HepG2 (cell line): ENCODE measurements around the gene TMEM127. TPM values are rescaled to one million over a fixed set of nuclear protein-coding genes. Genes with fewer than 3 reads are reported as not detected.

Source experiments
- AFF4 ChIP-seq: sonication (generic); formaldehyde crosslinking; IDR thresholded peaks from 2 replicates; pipeline ENCODE4 v1.4.0; 2020; ENCODE audit warnings: missing genetic modification reagents
- FOXO1 ChIP-seq: sonication (generic); formaldehyde crosslinking; IDR thresholded peaks from 2 replicates; pipeline ENCODE4 v1.4.0; 2020; ENCODE audit warnings: missing genetic modification reagents
- ISL2 ChIP-seq: sonication (generic); formaldehyde crosslinking; IDR thresholded peaks from 2 replicates; pipeline ENCODE4 v1.5.0; 2020; ENCODE audit warnings: missing genetic modification reagents
- MXD3 ChIP-seq: IDR thresholded peaks from 2 replicates; pipeline ENCODE4 v1.6.1; 2016; ENCODE audit warnings: mild to moderate bottlenecking, missing biosample characterization, missing genetic modification reagents
- MXD4 ChIP-seq: IDR thresholded peaks from 2 replicates; pipeline ENCODE4 v1.6.1; 2016; ENCODE audit warnings: mild to moderate bottlenecking, missing biosample characterization, missing genetic modification reagents
- NFE2L2 ChIP-seq: fragments of 150-350 bp; IDR thresholded peaks from 2 replicates; pipeline ENCODE4 v1.6.1; 2014; ENCODE audit warnings: low read length
- U2AF1 ChIP-seq: fragments of 200-400 bp; formaldehyde crosslinking; optimal IDR thresholded peaks from 2 replicates; pipeline ENCODE3; 2017; ENCODE audit warnings: mild to moderate bottlenecking, low read depth, low read length
- YY1 ChIP-seq: IDR thresholded peaks from 2 replicates; pipeline ENCODE4 v1.6.1; 2011; ENCODE audit warnings: low read length, low read depth, moderate library complexity, mild to moderate bottlenecking; ENCODE audit not compliant: insufficient read depth, insufficient replicate concordance
- ZNF530 ChIP-seq: sonication (generic); formaldehyde crosslinking; IDR thresholded peaks from 2 replicates; pipeline ENCODE4 v1.5.0; 2020; ENCODE audit warnings: low read depth, mild to moderate bottlenecking, missing genetic modification reagents
- polyA plus RNA-seq, 8 experiments: library from polyadenylated mRNA; depleted of rRNA in 3 of 8; stranded (reverse) in 7 of 8; unstranded in 1 of 8; fragments of >200 nt; fragmentation: Illumina TruSeq in 4 of 8; extraction: Trizol in 4 of 8; gene quantifications; 2 replicates each; pipeline versions ENCODE4 v1.2.1 to v1.2.3, GENCODE V29; 2011 to 2016; ENCODE audit warnings: low read depth in 4 of 8, missing spikeins in 1 of 8, mixed read lengths in 1 of 8; ENCODE audit not compliant: insufficient read depth in 1 of 8
- total RNA-seq, 5 experiments: library from RNA; depleted of rRNA; stranded (reverse); fragments of >200 nt; fragmentation: Illumina TruSeq; extraction: Trizol; gene quantifications; 2 replicates each; pipeline ENCODE4 v1.2.3, GENCODE V29; 2016; ENCODE audit warnings: low read depth in 1 of 5
- TF ChIP-seq, protein P1 (sequence below): sonication (generic); formaldehyde crosslinking; conservative IDR thresholded peaks from 2 replicates; pipeline ENCODE4 v1.8.0; 2022; ENCODE audit warnings: low read depth, missing genetic modification reagents
- TF ChIP-seq, protein P2 (sequence below): sonication (generic); formaldehyde crosslinking; IDR thresholded peaks from 2 replicates; pipeline ENCODE4 v1.5.0; 2020; ENCODE audit warnings: mild to moderate bottlenecking, missing genetic modification reagents, borderline replicate concordance
- TF ChIP-seq, protein P3 (sequence below): sonication (generic); formaldehyde crosslinking; IDR thresholded peaks from 2 replicates; pipeline ENCODE4 v1.8.0; 2022; ENCODE audit warnings: mild to moderate bottlenecking, missing genetic modification reagents, borderline replicate concordance

Gene TMEM127
- total and polyA plus RNA-seq, 2 of the 13 experiments (the other 11 are each of a cell fraction or from before 2014, with no cell fraction given): 21.5 to 33.9 TPM

DNA sequence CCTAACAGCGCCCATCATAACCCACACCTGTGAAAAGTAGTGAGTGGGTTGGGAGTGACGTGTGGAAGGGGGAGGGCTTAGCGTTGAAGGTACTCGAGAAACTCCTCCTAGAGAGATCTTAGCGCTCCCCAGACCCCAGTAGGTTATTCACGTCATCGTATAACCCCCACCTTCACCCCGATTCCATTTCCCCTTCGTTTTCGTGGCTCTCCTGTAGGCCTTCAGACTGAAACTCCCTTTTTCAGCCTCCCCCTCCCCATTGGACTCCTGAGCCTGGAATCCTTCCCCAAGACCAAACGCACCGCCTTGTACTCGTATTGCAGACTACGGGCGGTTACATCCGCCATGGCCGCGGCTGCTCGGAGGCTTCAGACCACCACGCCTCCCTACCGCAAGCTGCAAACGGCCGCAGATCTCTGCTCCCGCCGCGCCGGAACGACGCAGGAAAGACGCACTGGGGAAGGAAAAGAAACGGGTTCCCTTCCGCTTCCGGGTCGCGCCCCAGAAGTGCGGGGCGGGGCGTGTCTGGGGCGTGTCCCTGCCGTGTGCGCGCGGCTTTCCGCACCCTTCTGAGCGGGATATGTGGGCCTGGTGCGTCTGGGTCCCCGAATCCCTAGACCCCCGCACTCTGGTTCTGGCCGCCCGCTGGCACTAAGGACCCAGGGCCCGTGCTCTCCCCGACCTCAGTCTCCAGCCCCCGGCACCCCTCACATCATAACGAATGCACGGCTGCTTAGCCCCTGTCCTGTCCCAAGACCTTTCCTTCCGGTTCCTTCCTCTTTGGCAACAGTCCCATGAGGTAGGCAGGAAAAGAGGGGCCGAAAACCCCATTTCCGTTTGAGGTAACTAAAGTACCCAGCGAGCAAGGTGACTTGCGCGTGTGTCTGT, 39.5 kb upstream of the TMEM127 start, which contains the start of gene SNRNP200 (continued):
- TF ChIP-seq MXD4 (CRISPR knock-in tag): peak; percentile 89
- TF ChIP-seq FOXO1 (CRISPR knock-in tag): peak; percentile 71
- TF ChIP-seq, protein P1, sequence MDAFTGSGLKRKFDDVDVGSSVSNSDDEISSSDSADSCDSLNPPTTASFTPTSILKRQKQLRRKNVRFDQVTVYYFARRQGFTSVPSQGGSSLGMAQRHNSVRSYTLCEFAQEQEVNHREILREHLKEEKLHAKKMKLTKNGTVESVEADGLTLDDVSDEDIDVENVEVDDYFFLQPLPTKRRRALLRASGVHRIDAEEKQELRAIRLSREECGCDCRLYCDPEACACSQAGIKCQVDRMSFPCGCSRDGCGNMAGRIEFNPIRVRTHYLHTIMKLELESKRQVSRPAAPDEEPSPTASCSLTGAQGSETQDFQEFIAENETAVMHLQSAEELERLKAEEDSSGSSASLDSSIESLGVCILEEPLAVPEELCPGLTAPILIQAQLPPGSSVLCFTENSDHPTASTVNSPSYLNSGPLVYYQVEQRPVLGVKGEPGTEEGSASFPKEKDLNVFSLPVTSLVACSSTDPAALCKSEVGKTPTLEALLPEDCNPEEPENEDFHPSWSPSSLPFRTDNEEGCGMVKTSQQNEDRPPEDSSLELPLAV (CRISPR knock-in tag): no peak
- TF ChIP-seq U2AF1: no peak
- TF ChIP-seq, protein P2, sequence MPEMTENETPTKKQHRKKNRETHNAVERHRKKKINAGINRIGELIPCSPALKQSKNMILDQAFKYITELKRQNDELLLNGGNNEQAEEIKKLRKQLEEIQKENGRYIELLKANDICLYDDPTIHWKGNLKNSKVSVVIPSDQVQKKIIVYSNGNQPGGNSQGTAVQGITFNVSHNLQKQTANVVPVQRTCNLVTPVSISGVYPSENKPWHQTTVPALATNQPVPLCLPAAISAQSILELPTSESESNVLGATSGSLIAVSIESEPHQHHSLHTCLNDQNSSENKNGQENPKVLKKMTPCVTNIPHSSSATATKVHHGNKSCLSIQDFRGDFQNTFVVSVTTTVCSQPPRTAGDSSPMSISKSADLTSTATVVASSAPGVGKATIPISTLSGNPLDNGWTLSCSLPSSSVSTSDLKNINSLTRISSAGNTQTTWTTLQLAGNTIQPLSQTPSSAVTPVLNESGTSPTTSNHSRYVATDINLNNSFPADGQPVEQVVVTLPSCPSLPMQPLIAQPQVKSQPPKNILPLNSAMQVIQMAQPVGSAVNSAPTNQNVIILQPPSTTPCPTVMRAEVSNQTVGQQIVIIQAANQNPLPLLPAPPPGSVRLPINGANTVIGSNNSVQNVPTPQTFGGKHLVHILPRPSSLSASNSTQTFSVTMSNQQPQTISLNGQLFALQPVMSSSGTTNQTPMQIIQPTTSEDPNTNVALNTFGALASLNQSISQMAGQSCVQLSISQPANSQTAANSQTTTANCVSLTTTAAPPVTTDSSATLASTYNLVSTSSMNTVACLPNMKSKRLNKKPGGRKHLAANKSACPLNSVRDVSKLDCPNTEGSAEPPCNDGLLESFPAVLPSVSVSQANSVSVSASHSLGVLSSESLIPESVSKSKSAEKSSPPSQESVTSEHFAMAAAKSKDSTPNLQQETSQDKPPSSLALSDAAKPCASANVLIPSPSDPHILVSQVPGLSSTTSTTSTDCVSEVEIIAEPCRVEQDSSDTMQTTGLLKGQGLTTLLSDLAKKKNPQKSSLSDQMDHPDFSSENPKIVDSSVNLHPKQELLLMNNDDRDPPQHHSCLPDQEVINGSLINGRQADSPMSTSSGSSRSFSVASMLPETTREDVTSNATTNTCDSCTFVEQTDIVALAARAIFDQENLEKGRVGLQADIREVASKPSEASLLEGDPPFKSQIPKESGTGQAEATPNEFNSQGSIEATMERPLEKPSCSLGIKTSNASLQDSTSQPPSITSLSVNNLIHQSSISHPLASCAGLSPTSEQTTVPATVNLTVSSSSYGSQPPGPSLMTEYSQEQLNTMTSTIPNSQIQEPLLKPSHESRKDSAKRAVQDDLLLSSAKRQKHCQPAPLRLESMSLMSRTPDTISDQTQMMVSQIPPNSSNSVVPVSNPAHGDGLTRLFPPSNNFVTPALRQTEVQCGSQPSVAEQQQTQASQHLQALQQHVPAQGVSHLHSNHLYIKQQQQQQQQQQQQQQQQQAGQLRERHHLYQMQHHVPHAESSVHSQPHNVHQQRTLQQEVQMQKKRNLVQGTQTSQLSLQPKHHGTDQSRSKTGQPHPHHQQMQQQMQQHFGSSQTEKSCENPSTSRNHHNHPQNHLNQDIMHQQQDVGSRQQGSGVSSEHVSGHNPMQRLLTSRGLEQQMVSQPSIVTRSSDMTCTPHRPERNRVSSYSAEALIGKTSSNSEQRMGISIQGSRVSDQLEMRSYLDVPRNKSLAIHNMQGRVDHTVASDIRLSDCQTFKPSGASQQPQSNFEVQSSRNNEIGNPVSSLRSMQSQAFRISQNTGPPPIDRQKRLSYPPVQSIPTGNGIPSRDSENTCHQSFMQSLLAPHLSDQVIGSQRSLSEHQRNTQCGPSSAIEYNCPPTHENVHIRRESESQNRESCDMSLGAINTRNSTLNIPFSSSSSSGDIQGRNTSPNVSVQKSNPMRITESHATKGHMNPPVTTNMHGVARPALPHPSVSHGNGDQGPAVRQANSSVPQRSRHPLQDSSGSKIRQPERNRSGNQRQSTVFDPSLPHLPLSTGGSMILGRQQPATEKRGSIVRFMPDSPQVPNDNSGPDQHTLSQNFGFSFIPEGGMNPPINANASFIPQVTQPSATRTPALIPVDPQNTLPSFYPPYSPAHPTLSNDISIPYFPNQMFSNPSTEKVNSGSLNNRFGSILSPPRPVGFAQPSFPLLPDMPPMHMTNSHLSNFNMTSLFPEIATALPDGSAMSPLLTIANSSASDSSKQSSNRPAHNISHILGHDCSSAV (CRISPR knock-in tag): 0 out of 2 replicates have a peak, but pooled peaks have one; percentile 82
- peak; percentile 74 for TF ChIP-seq ISL2 (CRISPR knock-in tag)
- no peak for TF ChIP-seq ZNF530
- peak; percentile 84 for TF ChIP-seq MXD3 (CRISPR knock-in tag)
- TF ChIP-seq NFE2L2: no peak
- TF ChIP-seq AFF4 (CRISPR knock-in tag): no peak
- peak; percentile 84 for TF ChIP-seq YY1
- TF ChIP-seq, protein P3, sequence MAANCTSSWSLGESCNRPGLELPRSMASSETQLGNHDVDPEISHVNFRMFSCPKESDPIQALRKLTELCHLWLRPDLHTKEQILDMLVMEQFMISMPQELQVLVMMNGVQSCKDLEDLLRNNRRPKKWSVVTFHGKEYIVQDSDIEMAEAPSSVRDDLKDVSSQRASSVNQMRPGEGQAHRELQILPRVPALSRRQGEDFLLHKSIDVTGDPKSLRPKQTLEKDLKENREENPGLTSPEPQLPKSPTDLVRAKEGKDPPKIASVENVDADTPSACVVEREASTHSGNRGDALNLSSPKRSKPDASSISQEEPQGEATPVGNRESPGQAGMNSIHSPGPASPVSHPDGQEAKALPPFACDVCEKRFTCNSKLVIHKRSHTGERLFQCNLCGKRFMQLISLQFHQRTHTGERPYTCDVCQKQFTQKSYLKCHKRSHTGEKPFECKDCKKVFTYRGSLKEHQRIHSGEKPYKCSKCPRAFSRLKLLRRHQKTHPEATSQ (CRISPR knock-in tag): 0 out of 2 replicates have a peak, but pooled peaks have one; percentile 7
